Measurements from ENCODE around the gene CKAP2L. TPM values are rescaled to one million over a fixed set of nuclear protein-coding genes. Genes with fewer than 3 reads are reported as not detected.
"Not testable (repeated sequence)": the region's sequence is repeated elsewhere in the genome, so short reads cannot be mapped to it uniquely, and the experiment has no call there.

The CKAP2L gene
- total RNA-seq, 2 experiments from 2014 or later = 63.3 to 66.3 TPM

- DNase-seq = no peak
- ChIA-PET POLR2A (no interaction called here), CTCF (interaction anchor here (0.7 to 1.0 kb wide), 3 partner anchors 61 to 119 kb away, joined by 3 to 5 read pairs (median 4); partner anchors contain the start of gene SLC20A1)
- H3K27ac Mint-ChIP-seq = no peak overlapping the region
- H3K9me3 Mint-ChIP-seq = no peaks in the 10 kb centered on the region
- no peaks in the 10 kb centered on the region for H3K4me1 Mint-ChIP-seq
- no peaks in the 10 kb centered on the region for H3K36me3 Mint-ChIP-seq (ENCODE audit: low read depth)
- H3K27me3 Mint-ChIP-seq = peaks cover 14% of the 10 kb centered on the region
- H3K4me3 Mint-ChIP-seq = no peak overlapping the region
These were observed 45.5 kb downstream of the CKAP2L start for GRCh38 chr2:112718863-112719370.

GRCh38 chr2:112716826-112717352, 47.5 kb downstream of the CKAP2L start:
- H3K4me1 Mint-ChIP-seq; H3K9me3 Mint-ChIP-seq; POLR2A ChIA-PET; CTCF ChIA-PET; H3K36me3 Mint-ChIP-seq (ENCODE audit: low read depth); H3K27ac Mint-ChIP-seq; DNase-seq; H3K4me3 Mint-ChIP-seq: not testable (repeated sequence)
- H3K27me3 Mint-ChIP-seq = peaks cover 14% of the 10 kb centered on the region

- H3K4me3 Mint-ChIP-seq; H3K27ac Mint-ChIP-seq; H3K9me3 Mint-ChIP-seq; POLR2A ChIA-PET; H3K36me3 Mint-ChIP-seq (ENCODE audit: low read depth); DNase-seq: not testable (repeated sequence)
- CTCF ChIA-PET = interaction anchor here (0.6 to 1.1 kb wide), 4 partner anchors 10 to 341 kb away, joined by 3 to 4 read pairs (median 4); no protein-coding TSS in a partner anchor
- Mint-ChIP-seq H3K4me1 (peaks cover 12% of the 10 kb centered on the region), H3K27me3 (peaks cover 15% of the 10 kb centered on the region)
These were observed 48.3 kb downstream of the CKAP2L start for GRCh38 chr2:112716094-112716493.

- CTCF ChIA-PET = interaction anchor here (0.6 to 1.1 kb wide), 4 partner anchors 11 to 342 kb away, joined by 3 to 4 read pairs (median 4); no protein-coding TSS in a partner anchor
- Mint-ChIP-seq H3K4me3 (no peak overlapping the region), H3K36me3 (ENCODE audit: low read depth) (no peaks in the 10 kb centered on the region), H3K27me3 (peaks cover 13% of the 10 kb centered on the region), H3K27ac (no peak overlapping the region), H3K9me3 (no peaks in the 10 kb centered on the region), H3K4me1 (peaks cover 19% of the 10 kb centered on the region)
- DNase-seq = no peak
- POLR2A ChIA-PET = interaction anchor here (1.1 to 2.3 kb wide), 2 partner anchors 10 to 67 kb away, joined by 3 to 6 read pairs; no protein-coding TSS in a partner anchor
These were observed 49.4 kb downstream of the CKAP2L start for GRCh38 chr2:112714836-112715631.

GRCh38 chr2:112714331-112714730, 50.1 kb downstream of the CKAP2L start:
- no peak for DNase-seq
- Mint-ChIP-seq H3K4me3 (no peak overlapping the region), H3K27ac (no peak overlapping the region), H3K36me3 (ENCODE audit: low read depth) (no peaks in the 10 kb centered on the region), H3K27me3 (peaks cover 13% of the 10 kb centered on the region), H3K9me3 (no peaks in the 10 kb centered on the region), H3K4me1 (peaks cover 24% of the 10 kb centered on the region)
- CTCF ChIA-PET = interaction anchor here (1.3 kb wide), 1 partner anchor 113 kb away, joined by 3 read pairs; no protein-coding TSS in a partner anchor
- POLR2A ChIA-PET = interaction anchor here (1.1 to 2.3 kb wide), 2 partner anchors 11 to 66 kb away, joined by 3 to 6 read pairs; no protein-coding TSS in a partner anchor

- Mint-ChIP-seq H3K27ac (no peak overlapping the region), H3K4me3 (no peak overlapping the region), H3K9me3 (no peaks in the 10 kb centered on the region), H3K27me3 (peaks cover 12% of the 10 kb centered on the region), H3K36me3 (ENCODE audit: low read depth) (no peaks in the 10 kb centered on the region), H3K4me1 (peaks cover 28% of the 10 kb centered on the region)
- ChIA-PET POLR2A (interaction anchor here (1.6 to 2.3 kb wide), 2 partner anchors 29 to 66 kb away, joined by 3 to 6 read pairs; no protein-coding TSS in a partner anchor), CTCF (interaction anchor here (1.3 kb wide), 1 partner anchor 113 kb away, joined by 3 read pairs; no protein-coding TSS in a partner anchor)
- no peak for DNase-seq
These were observed 50.5 kb downstream of the CKAP2L start for GRCh38 chr2:112713926-112714325.

- Mint-ChIP-seq H3K4me3 (no peak overlapping the region), H3K27me3 (peaks cover 8% of the 10 kb centered on the region), H3K4me1 (peaks cover 32% of the 10 kb centered on the region), H3K36me3 (ENCODE audit: low read depth) (no peaks in the 10 kb centered on the region), H3K27ac (no peak overlapping the region), H3K9me3 (no peaks in the 10 kb centered on the region)
- DNase-seq = no peak
- ChIA-PET POLR2A (interaction anchor here (1.6 to 2.3 kb wide), 2 partner anchors 28 to 65 kb away, joined by 3 to 6 read pairs; no protein-coding TSS in a partner anchor), CTCF (interaction anchor here (1.3 kb wide), 1 partner anchor 113 kb away, joined by 3 read pairs; no protein-coding TSS in a partner anchor)
These were observed 50.9 kb downstream of the CKAP2L start for GRCh38 chr2:112713585-112713925.

GRCh38 chr2:112712903-112713584, 51.4 kb downstream of the CKAP2L start:
- no peak overlapping the region for H3K27ac Mint-ChIP-seq
- peaks cover 8% of the 10 kb centered on the region for H3K27me3 Mint-ChIP-seq
- ChIA-PET POLR2A (interaction anchor here (1.6 to 2.3 kb wide), 2 partner anchors 28 to 65 kb away, joined by 3 to 6 read pairs; no protein-coding TSS in a partner anchor), CTCF (interaction anchor here (1.3 to 2.2 kb wide), 2 partner anchors 14 to 112 kb away, joined by 3 to 12 read pairs; no protein-coding TSS in a partner anchor)
- no peak for DNase-seq
- peaks cover 37% of the 10 kb centered on the region for H3K4me1 Mint-ChIP-seq
- no peaks in the 10 kb centered on the region for H3K9me3 Mint-ChIP-seq
- no peak overlapping the region for H3K4me3 Mint-ChIP-seq
- no peaks in the 10 kb centered on the region for H3K36me3 Mint-ChIP-seq (ENCODE audit: low read depth)

GRCh38 chr2:112712465-112712864, 51.9 kb downstream of the CKAP2L start:
- no peak for DNase-seq
- H3K9me3 Mint-ChIP-seq = no peaks in the 10 kb centered on the region
- H3K27ac Mint-ChIP-seq = no peak overlapping the region
- no peak overlapping the region for H3K4me3 Mint-ChIP-seq
- ChIA-PET CTCF (interaction anchor here (0.6 to 2.2 kb wide), 2 partner anchors 14 to 79 kb away, joined by 4 to 12 read pairs; no protein-coding TSS in a partner anchor), POLR2A (interaction anchor here (1.6 to 2.3 kb wide), 2 partner anchors 27 to 64 kb away, joined by 3 to 6 read pairs; no protein-coding TSS in a partner anchor)
- H3K4me1 Mint-ChIP-seq = peaks cover 43% of the 10 kb centered on the region
- H3K27me3 Mint-ChIP-seq = peaks cover 5% of the 10 kb centered on the region
- no peaks in the 10 kb centered on the region for H3K36me3 Mint-ChIP-seq (ENCODE audit: low read depth)

- Mint-ChIP-seq H3K4me3 (no peak overlapping the region), H3K27me3 (peaks cover 3% of the 10 kb centered on the region), H3K9me3 (no peaks in the 10 kb centered on the region), H3K36me3 (ENCODE audit: low read depth) (peaks cover 2% of the 10 kb centered on the region), H3K27ac (no peak overlapping the region), H3K4me1 (peaks cover 56% of the 10 kb centered on the region)
- CTCF ChIA-PET = interaction anchor here (2.2 kb wide), 1 partner anchor 16 kb away, joined by 12 read pairs; no protein-coding TSS in a partner anchor
- POLR2A ChIA-PET = no interaction called here
- no peak for DNase-seq
These were observed 53.3 kb downstream of the CKAP2L start for GRCh38 chr2:112710956-112711750.

- Mint-ChIP-seq H3K36me3 (ENCODE audit: low read depth) (peaks cover 7% of the 10 kb centered on the region), H3K9me3 (peaks cover under 1% of the 10 kb centered on the region), H3K27ac (peak overlapping the region; percentile 45), H3K4me1 (peaks cover 67% of the 10 kb centered on the region), H3K27me3 (peaks cover 3% of the 10 kb centered on the region), H3K4me3 (no peak overlapping the region)
- ChIA-PET CTCF (interaction anchor here (1.0 to 5.4 kb wide), 4 partner anchors 15 to 84 kb away, joined by 3 to 70 read pairs (median 19); no protein-coding TSS in a partner anchor), POLR2A (interaction anchor here (1.4 kb wide), 1 partner anchor 17 kb away, joined by 6 read pairs; no protein-coding TSS in a partner anchor)
- DNase-seq = no peak
These were observed 54.7 kb downstream of the CKAP2L start for GRCh38 chr2:112709703-112710102.
